IPS DF 4.7 (cell line): ENCODE results near the gene FAAH2.
A peak's percentile ranks its signal among the peaks of the same experiment; 100 is the strongest.
"Not testable (repeated sequence)": the region's sequence is repeated elsewhere in the genome, so short reads cannot be mapped to it uniquely, and the experiment has no call there.

Source experiments
- DNase-seq: peaks from one replicate; pipeline ENCODE4 v3.0.0-alpha.2; 2013; ENCODE audit warnings: low spot score; ENCODE audit errors: extremely low read depth

Gene FAAH2

DNA sequence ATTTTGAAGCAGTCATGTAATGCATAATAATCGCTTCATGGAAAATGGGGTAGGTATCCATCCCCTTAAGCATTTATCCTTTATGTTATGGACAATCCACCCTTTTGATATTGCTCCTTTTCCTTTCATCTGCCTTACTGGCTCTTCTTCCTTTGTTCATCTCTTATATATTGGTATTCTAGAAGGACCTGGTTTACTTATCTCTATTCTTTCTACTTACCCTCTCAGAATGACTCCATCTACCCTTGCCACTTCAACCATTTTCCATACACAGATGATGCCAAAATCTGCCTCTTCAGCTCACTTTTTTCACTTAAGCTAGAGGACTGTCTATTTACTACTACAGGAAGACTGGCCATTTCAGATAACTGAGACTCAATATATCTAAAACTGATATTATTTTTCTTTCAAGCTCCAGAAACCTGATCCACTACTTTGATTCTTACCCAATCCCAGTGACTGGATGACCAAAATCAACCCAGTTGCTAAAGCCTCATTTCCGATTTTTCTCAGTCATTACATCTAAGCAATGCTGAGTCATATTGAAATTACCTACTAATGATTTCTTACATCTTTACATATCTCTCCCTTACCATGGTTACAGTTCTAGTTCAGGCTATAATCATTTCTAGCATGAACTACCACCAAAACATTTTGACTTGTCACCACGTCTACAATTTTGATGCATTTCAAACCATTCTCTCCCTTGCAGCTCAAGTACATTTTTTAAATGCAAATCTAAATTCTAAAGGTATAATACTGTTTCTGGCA lies 93.7 kb downstream of the FAAH2 start:
- DNase-seq: no peak

DNA sequence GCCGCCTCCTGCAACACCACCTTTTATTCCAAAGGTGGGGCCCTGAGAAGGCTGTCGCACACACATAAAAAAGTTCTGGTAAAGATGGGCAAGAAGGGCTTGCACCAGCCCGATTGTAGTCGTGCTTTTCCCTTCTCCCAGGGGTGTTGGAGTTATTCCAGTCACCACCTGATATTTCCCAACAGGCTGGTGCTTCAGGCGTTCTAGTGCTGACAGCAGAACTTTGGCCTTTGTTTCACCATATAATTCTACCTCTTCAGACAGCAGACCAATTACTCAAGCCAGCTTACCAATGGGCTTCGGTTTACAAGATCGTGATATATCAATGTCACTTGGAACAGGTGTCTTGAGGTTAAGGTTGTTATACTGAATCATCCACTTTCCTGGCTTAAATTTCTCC lies 107.7 kb downstream of the FAAH2 start:
- not testable (repeated sequence) for DNase-seq

DNA sequence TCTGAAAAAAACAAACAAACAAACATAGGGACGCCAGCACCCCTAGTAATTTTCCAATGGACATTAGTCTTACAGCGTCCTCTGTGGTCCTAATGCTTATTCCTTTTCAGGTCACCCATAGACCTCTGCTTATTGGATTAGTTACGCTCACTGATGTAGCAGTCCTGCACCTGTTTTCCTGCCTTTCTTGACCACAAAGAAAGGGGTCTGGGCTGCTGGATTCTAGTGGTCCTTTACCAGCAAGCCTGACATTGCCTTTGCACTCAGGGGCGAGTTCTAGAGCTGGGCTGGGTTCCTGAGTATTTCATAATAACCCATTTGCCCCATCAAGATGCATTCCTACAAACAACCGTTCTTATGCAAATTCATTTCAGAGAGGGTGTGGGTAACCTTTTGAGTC lies 116.7 kb downstream of the FAAH2 start:
- not testable (repeated sequence) for DNase-seq

DNA sequence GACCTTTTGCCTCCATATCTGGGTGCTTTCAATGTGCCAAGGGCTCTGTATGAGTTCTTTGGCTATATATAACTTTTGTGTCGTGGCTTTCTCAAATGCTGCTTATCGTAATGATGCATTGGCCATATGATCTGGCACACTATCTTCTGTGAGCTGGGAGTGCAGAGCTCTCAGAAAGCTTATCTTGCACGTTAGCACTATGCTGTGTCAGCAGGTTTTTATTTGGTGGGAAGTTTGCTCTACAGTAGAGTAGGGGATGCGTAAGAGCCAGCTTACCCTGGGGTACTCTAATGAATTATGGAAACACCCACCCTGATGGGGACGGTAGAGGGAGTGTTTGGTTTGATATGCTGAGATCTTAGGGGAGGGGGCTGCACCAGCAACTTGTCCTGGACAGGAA lies 119.6 kb downstream of the FAAH2 start:
- DNase-seq: no peak

DNA sequence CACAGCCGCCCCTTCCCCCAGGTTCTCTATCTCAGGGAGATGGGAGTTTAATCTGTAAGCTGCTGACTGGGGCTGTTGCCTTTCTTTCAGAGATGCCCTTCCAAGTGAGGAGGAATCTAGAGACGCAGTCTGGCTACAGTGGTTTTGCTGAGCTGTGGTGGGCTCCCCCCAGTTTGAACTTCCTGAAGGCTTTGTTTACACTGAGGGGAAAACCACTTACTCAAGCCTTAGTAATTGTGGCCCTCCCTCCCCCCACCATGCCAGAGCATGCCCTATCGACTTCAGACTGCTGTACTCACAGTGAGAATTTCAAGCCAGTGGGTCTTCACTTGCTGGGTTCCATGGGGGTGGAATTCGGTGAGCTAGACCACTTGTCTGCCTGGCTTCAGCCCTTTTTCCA lies 131.3 kb downstream of the FAAH2 start:
- no peak for DNase-seq

DNA sequence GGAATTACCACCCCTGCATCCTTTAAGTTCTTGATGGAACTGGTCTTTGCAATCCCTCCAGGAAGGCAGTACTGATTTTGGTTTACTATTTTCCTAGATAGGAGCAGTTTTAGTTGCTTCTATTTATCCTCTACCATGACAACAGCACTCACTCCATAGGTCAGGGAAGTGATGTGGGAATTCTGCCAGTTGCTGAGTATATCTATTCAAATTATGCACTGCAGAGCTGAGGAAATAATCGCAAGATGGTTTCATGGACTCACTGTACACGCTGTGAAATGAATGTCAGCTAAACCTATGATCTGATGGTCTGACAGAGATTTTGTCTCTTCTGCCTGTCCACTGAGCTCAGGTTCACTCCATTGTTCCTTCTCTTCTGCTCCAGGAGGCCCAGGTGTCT lies 135.8 kb downstream of the FAAH2 start:
- no peak for DNase-seq

DNA sequence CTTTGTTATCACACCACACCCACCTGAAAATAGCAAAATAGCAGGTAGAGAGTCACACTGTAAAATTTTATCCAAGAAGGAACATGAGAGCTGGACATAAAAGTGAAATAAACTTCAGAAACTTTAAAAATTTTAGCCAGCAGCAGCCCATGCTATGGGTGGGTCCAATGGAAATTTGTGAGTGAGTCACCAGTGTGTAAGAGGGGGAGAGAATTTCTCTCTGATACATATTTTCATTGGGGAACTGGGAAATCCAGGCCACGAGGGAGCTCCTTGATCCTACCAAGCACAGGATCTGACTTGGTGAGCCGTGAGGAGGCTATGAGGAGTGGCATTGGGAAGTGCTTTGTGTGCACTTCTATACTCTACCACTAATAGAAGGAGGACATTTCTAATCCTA lies 136.3 kb downstream of the FAAH2 start:
- DNase-seq: no peak

DNA sequence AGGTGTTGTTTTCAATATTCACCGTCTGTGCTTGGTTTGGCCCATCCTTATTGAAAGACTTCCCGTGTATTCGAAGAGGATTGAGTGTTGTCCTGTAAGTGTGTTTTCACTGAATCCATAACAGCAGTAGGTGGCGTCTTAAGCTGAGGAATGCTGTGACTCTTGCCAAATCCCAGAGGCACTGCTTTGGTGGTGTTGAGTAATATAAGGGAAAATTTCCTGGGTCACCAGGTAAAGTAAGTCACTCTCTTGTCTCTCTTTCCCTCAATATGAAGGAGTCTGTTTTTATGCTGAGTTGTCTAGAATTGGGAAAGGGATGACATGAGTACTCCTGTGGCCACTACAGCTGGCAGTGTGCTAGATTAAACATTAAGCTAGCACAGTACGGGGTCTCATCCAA lies 158.6 kb downstream of the FAAH2 start:
- no peak for DNase-seq

DNA sequence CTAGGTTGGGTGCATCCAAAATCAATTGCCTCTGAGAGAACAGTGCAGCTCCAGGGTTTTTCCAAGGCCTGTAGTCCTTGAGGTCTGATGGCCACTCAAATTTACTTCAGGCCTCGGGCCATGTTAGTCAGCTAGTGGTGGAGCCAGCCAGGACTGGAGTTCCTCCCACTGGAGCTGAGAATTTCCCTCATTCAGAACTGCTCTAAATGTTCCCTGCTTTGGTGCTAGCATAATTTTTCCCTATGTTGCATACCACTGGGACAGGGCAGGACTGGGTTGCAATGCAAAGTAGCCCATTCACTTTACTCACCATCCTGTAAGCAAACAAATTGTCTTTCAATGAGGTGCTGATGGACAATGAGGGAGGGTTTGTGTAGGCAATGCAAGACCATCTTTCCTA lies 159.3 kb downstream of the FAAH2 start:
- no peak for DNase-seq

DNA sequence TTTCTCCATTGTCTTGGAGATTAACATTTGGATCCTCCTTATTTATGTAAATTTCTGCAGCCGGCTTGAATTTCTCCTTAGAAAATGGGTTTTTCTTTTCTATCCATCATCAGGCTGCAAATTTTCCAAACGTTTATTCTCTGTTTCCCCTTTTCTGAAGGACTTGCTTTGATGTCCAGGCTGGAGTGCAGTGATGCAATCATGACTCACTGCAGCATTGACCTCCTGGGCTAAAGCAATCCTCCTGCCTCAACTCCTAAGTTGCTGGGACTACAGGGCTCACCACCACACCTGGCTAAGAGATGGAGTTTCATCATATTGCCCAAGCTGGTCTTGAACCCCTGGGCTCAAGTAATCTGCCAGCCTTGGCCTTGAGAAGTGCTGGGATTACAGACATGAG lies 161.3 kb downstream of the FAAH2 start:
- DNase-seq: no peak

DNA sequence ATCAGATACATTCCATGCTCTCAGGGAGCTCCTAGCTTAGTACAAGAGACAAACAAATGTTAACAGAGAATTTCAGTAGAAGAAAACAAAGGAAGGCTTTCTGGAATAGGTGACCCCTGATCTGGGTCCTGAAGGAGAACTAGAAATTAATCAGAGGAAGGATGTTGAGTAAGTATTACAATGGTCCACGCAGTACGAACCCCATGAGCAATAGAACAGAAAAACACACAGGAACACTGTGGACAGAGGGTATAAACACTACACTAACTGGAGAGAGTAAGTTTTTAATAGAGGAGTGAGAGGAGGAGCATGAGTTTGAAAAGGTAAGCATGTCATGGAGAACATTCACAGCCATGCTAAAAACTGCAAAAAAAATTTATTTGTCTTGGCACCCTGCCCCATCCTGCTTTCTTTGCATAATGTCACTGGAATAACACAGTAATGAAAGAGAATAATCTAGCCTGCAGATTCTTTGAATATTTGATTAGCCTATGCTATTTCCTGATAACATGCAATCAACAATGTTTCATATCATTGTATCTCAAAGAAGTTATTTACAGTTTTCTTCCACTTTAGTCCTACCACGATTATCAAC lies 165.0 kb downstream of the FAAH2 start:
- no peak for DNase-seq

DNA sequence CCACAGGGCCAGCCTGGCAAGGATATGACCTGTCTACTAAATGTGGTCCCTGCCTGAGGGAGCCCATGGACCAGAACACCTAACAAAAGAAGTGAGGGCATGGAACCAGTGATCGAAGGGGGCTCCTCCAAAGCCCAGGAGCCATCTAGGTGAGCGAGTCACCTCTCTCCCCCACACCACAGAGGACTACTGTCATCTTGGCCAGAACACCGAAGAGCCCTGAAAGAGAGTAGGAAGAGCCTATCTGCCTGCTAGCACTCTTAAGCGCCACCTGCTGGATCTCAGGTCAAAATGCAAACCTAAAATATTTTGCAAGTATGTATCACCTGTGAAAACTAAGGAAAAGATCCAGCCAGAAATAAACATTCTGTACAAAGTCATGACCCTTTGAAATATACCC lies 167.4 kb downstream of the FAAH2 start:
- peak; percentile 14 for DNase-seq

DNA sequence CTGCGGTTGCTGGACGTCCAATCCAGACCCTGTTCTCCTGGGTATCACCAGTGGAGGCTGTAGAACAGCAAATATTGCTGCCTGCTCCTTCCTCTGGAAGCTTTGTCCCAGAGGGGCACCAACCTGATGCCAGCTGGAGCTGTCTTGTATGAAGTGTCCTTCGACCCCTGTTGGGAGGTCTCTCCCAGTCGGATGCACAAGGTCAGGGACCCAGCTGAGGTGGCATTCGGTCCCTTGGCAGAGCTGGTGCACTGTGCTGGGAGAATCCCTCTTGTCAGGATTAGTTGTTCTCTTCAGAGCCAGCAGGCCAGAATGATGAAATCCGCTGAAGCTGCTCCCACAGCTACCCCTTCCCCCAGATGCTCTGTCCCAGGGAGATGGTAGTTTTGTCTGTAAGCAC lies 195.0 kb downstream of the FAAH2 start:
- DNase-seq: no peak

DNA sequence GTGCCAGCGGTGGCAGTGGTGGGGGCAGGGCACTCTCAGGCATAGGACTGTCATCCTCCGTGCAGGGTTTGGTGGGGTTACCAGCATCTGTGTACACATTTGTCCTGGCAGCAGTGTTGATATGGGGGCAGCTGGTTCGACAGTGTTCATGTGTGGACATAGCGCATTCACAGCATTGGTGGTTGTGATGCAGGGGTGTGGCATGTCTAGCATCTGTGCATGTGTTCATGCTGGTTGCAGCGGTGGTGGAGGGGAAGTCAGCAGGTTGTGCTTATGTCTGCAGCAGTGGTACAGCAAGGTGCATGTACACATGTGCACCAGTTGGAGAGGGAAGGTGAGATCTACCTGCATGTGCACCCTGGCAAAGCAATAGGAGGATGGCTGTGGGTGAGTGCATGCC lies 230.0 kb downstream of the FAAH2 start:
- no peak for DNase-seq

DNA sequence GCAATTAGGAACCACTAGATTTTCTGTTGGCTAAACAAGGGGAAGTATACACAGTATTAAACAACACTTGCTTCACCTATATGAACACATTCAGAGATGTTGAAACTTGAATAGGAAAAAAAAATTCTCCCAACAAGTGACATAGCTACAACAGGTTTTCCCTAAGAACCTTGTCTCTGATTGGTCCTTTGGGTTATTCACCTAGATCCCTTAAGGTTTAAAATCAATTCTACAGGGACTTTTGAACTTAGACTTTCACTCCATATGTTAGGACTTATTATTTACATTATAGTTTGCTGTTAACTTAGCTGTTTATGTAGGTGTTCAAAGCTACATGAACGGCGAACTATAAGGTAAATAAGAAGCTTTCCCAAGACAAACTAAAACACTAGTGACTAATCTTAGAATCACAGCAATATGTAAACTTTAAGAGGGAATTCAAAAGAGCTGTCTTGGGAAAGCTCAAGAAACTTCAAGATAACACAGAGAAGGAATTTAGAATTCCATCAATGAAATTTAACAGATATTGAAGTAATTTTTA lies 233.1 kb downstream of the FAAH2 start:
- no peak for DNase-seq

DNA sequence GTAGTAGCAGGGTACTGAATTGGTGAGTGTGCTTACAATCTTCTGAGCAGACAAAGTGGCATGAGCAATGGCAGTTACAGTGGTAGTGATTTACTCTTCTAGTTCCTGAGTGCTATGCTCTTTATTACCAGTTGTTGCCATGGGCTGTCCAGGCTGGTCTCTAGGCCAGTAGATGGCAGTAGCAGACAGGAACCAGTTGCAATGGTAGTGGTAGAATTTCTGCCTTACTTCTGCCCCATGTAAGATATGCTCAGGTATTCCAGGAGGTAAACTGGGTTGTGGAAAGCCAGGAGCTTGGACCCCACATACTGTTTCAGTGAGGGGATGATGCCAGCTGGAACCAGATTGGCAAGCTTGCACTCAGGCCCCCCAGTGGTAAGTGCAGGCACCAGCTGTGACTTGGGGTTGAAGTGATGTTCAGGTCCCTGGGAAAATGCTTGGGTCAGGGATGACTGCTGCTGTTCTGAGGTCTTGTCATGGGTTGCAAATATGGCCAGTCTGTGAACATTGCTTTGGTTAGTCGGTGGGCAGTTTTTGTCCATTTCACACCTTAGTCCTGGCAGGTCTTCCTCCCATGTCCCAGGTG lies 242.3 kb downstream of the FAAH2 start:
- DNase-seq: peak; percentile 19
